HepG2 (cell line): ENCODE measurements around the gene LRRC17. TPM values are rescaled to one million over a fixed set of nuclear protein-coding genes. Genes with fewer than 3 reads are reported as not detected.

ENCODE experiments used
- CBFB ChIP-seq: sonication (generic); formaldehyde crosslinking; IDR thresholded peaks from 2 replicates; pipeline ENCODE4 v1.4.0; 2020; ENCODE audit warnings: missing genetic modification reagents
- EED ChIP-seq: sonication (generic); formaldehyde crosslinking; IDR thresholded peaks from 2 replicates; pipeline ENCODE4 v1.5.0; 2020; ENCODE audit warnings: mild to moderate bottlenecking, missing genetic modification reagents
- ETS1 ChIP-seq: sonication (generic); formaldehyde crosslinking; IDR thresholded peaks from 2 replicates; pipeline ENCODE4 v1.4.0; 2020; ENCODE audit warnings: missing genetic modification reagents
- FOXA3 ChIP-seq: IDR thresholded peaks from 2 replicates; pipeline ENCODE4 v1.6.1; 2016; ENCODE audit warnings: missing genetic modification reagents, missing compliant biosample characterization
- FOXO1 ChIP-seq: sonication (generic); formaldehyde crosslinking; IDR thresholded peaks from 2 replicates; pipeline ENCODE4 v1.4.0; 2020; ENCODE audit warnings: missing genetic modification reagents
- GATA4 ChIP-seq: sonication (generic); IDR thresholded peaks from 2 replicates; pipeline ENCODE4 v1.6.1; 2016; ENCODE audit warnings: antibody characterized with exemption, low read depth, borderline replicate concordance
- HMG20B ChIP-seq: conservative IDR thresholded peaks from 2 replicates; pipeline ENCODE4 v1.6.1; 2016; ENCODE audit warnings: missing genetic modification reagents, missing compliant biosample characterization
- HNF4A ChIP-seq: sonication (generic); formaldehyde crosslinking; IDR thresholded peaks from 2 replicates; pipeline ENCODE4 v1.4.0; 2020; ENCODE audit warnings: missing genetic modification reagents
- ISL2 ChIP-seq: sonication (generic); formaldehyde crosslinking; IDR thresholded peaks from 2 replicates; pipeline ENCODE4 v1.5.0; 2020; ENCODE audit warnings: missing genetic modification reagents
- KAT2B ChIP-seq: fragments of 150-350 bp; IDR thresholded peaks from 2 replicates; pipeline ENCODE4 v1.6.1; 2014; ENCODE audit warnings: low read depth, low read length, borderline replicate concordance
- KDM2A ChIP-seq: sonication (generic); formaldehyde crosslinking; IDR thresholded peaks from 2 replicates; pipeline ENCODE4 v1.4.0; 2020; ENCODE audit warnings: low read depth, missing genetic modification reagents, borderline replicate concordance
- MAFF ChIP-seq: IDR thresholded peaks from 2 replicates; pipeline ENCODE4 v1.6.1; 2011; ENCODE audit warnings: low read depth, low read length, improper control_type of control experiment
- MED1 ChIP-seq: sonication (generic); formaldehyde crosslinking; IDR thresholded peaks from 2 replicates; pipeline ENCODE4 v1.4.0; 2020; ENCODE audit warnings: missing genetic modification reagents
- MIXL1 ChIP-seq: IDR thresholded peaks from 2 replicates; pipeline ENCODE4 v1.6.1; 2016
- NFKBIZ ChIP-seq: IDR thresholded peaks from 2 replicates; pipeline ENCODE4 v1.6.1; 2018; ENCODE audit warnings: missing genetic modification reagents, missing compliant biosample characterization
- PCBP2 ChIP-seq: fragments of 200-400 bp; formaldehyde crosslinking; optimal IDR thresholded peaks from 2 replicates; pipeline ENCODE3; 2018; ENCODE audit warnings: low read length, low read depth; ENCODE audit not compliant: poor library complexity, severe bottlenecking
- POLR2AphosphoS5 ChIP-seq: IDR thresholded peaks from 2 replicates; pipeline ENCODE4 v1.6.1; 2012; ENCODE audit warnings: low read depth, low read length
- SKI ChIP-seq: fragments of 450-650 bp; IDR thresholded peaks from one replicate; pipeline ENCODE4 v1.6.1; 2018; ENCODE audit warnings: mild to moderate bottlenecking; ENCODE audit not compliant: partially characterized antibody
- SPEN ChIP-seq: sonication (generic); formaldehyde crosslinking; IDR thresholded peaks from 2 replicates; pipeline ENCODE4 v1.5.1; 2020; ENCODE audit warnings: low read depth, mild to moderate bottlenecking, missing genetic modification reagents
- TBX2 ChIP-seq: sonication (generic); formaldehyde crosslinking; IDR thresholded peaks from 2 replicates; pipeline ENCODE4 v1.5.0; 2020; ENCODE audit warnings: missing genetic modification reagents, mild to moderate bottlenecking, borderline replicate concordance
- TOPORS ChIP-seq: sonication (generic); formaldehyde crosslinking; IDR thresholded peaks from 2 replicates; pipeline ENCODE4 v1.8.0; 2023; ENCODE audit warnings: mild to moderate bottlenecking, missing genetic modification reagents
- XRCC5 ChIP-seq: fragments of 200-400 bp; formaldehyde crosslinking; optimal IDR thresholded peaks from 2 replicates; pipeline ENCODE3; 2017; ENCODE audit warnings: mild to moderate bottlenecking, low read length
- ZBTB2 ChIP-seq: sonication (generic); formaldehyde crosslinking; IDR thresholded peaks from 2 replicates; pipeline ENCODE4 v1.8.0; 2022; ENCODE audit warnings: low read depth, missing genetic modification reagents
- ZNF292 ChIP-seq: sonication (generic); formaldehyde crosslinking; IDR thresholded peaks from 2 replicates; pipeline ENCODE4 v1.8.1; 2022; ENCODE audit warnings: mild to moderate bottlenecking, low read depth, missing genetic modification reagents, borderline replicate concordance
- ZNF468 ChIP-seq: sonication (generic); formaldehyde crosslinking; IDR thresholded peaks from 2 replicates; pipeline ENCODE4 v1.8.0; 2022; ENCODE audit warnings: mild to moderate bottlenecking, moderate library complexity, missing genetic modification reagents
- ZNF530 ChIP-seq: sonication (generic); formaldehyde crosslinking; IDR thresholded peaks from 2 replicates; pipeline ENCODE4 v1.5.0; 2020; ENCODE audit warnings: low read depth, mild to moderate bottlenecking, missing genetic modification reagents
- ZNF75D ChIP-seq: sonication (generic); formaldehyde crosslinking; IDR thresholded peaks from 2 replicates; pipeline ENCODE4 v1.8.1; 2023; ENCODE audit warnings: missing genetic modification reagents, mild to moderate bottlenecking, borderline replicate concordance
- polyA plus RNA-seq, 8 experiments: library from polyadenylated mRNA; depleted of rRNA in 3 of 8; stranded (reverse) in 7 of 8; unstranded in 1 of 8; fragments of >200 nt; fragmentation: Illumina TruSeq in 4 of 8; extraction: Trizol in 4 of 8; gene quantifications; 2 replicates each; pipeline versions ENCODE4 v1.2.1 to v1.2.3, GENCODE V29; 2011 to 2016; ENCODE audit warnings: low read depth in 4 of 8, missing spikeins in 1 of 8, mixed read lengths in 1 of 8; ENCODE audit not compliant: insufficient read depth in 1 of 8
- total RNA-seq, 5 experiments: library from RNA; depleted of rRNA; stranded (reverse); fragments of >200 nt; fragmentation: Illumina TruSeq; extraction: Trizol; gene quantifications; 2 replicates each; pipeline ENCODE4 v1.2.3, GENCODE V29; 2016; ENCODE audit warnings: low read depth in 1 of 5
- TF ChIP-seq, protein P1 (sequence below): sonication (generic); formaldehyde crosslinking; IDR thresholded peaks from 2 replicates; pipeline ENCODE4 v1.8.0; 2022; ENCODE audit warnings: mild to moderate bottlenecking, missing genetic modification reagents, moderate library complexity
- TF ChIP-seq, protein P2 (sequence below): sonication (generic); formaldehyde crosslinking; IDR thresholded peaks from 2 replicates; pipeline ENCODE4 v1.8.0; 2022; ENCODE audit warnings: mild to moderate bottlenecking, missing genetic modification reagents; ENCODE audit not compliant: insufficient replicate concordance

Gene LRRC17
- total and polyA plus RNA-seq, 2 of the 13 experiments (the other 11 are each of a cell fraction or from before 2014, with no cell fraction given): 0.20 to 0.66 TPM

DNA sequence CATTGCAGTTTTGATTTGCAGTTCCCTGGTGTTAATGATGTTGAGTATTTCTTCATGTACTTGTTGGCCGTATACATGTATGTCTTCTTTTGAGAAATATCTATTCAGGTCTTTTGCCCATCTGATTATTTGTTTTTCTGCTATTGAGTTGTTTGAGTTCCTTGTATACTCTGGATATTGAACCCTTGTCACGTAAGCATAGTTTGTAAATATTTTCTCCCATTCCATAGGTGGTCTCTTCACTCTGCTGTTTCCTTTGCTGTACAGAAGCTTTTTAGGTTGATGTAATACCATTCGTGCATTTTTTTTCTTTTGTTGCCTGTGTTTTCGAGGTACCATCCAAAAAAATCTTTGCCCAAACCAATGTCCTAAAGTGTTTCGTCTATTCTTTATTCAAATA lies 43.6 kb upstream of the LRRC17 start (continued):
- TF ChIP-seq GATA4: no peak
- TF ChIP-seq MAFF: no peak
- no peak for TF ChIP-seq HNF4A (CRISPR knock-in tag)
- TF ChIP-seq ISL2 (CRISPR knock-in tag): no peak
- TF ChIP-seq ZNF75D (CRISPR knock-in tag): no peak
- TF ChIP-seq KDM2A (CRISPR knock-in tag): no peak
- TF ChIP-seq POLR2AphosphoS5: no peak
- TF ChIP-seq ZNF468 (CRISPR knock-in tag): no peak
- peak; percentile 81 for TF ChIP-seq MED1 (CRISPR knock-in tag)
- TF ChIP-seq NFKBIZ (CRISPR knock-in tag): no peak
- no peak for TF ChIP-seq TOPORS (CRISPR knock-in tag)
- TF ChIP-seq, protein P1, sequence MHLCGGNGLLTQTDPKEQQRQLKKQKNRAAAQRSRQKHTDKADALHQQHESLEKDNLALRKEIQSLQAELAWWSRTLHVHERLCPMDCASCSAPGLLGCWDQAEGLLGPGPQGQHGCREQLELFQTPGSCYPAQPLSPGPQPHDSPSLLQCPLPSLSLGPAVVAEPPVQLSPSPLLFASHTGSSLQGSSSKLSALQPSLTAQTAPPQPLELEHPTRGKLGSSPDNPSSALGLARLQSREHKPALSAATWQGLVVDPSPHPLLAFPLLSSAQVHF (CRISPR knock-in tag): no peak
- TF ChIP-seq FOXA3 (CRISPR knock-in tag): peak; percentile 84
- TF ChIP-seq EED (CRISPR knock-in tag): no peak
- no peak for TF ChIP-seq ZNF292
- TF ChIP-seq FOXO1 (CRISPR knock-in tag): peak; percentile 76; the same call in 1 of the 2 replicates
- TF ChIP-seq XRCC5: no peak
- TF ChIP-seq HMG20B: no peak
- peak; percentile 79; the same call in 1 of the 2 replicates for TF ChIP-seq KAT2B
- TF ChIP-seq CBFB (CRISPR knock-in tag): no peak
- no peak for TF ChIP-seq SKI
- no peak for TF ChIP-seq SPEN
- no peak for TF ChIP-seq PCBP2
- no peak for TF ChIP-seq ZNF530
- no peak for TF ChIP-seq ZBTB2 (CRISPR knock-in tag)
- no peak for TF ChIP-seq ETS1 (CRISPR knock-in tag)
- TF ChIP-seq MIXL1: peak; percentile 91
- TF ChIP-seq TBX2 (CRISPR knock-in tag): no peak
- TF ChIP-seq, protein P2, sequence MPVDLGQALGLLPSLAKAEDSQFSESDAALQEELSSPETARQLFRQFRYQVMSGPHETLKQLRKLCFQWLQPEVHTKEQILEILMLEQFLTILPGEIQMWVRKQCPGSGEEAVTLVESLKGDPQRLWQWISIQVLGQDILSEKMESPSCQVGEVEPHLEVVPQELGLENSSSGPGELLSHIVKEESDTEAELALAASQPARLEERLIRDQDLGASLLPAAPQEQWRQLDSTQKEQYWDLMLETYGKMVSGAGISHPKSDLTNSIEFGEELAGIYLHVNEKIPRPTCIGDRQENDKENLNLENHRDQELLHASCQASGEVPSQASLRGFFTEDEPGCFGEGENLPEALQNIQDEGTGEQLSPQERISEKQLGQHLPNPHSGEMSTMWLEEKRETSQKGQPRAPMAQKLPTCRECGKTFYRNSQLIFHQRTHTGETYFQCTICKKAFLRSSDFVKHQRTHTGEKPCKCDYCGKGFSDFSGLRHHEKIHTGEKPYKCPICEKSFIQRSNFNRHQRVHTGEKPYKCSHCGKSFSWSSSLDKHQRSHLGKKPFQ (CRISPR knock-in tag): peak; percentile 37
